A172 (cell line): ENCODE data around the gene C10orf53. TPM values are rescaled to one million over a fixed set of nuclear protein-coding genes. Genes with fewer than 3 reads are reported as not detected.

Experiments used
- DNase-seq: peaks from one replicate; pipeline ENCODE4 v3.0.0-alpha.2; 2015; ENCODE audit warnings: low spot score
- total RNA-seq: library from RNA; depleted of rRNA; stranded (reverse); fragments of >200 nt; shearing (Covaris generic); gene quantifications from 2 replicates; pipeline ENCODE4 v1.2.3, GENCODE V29; 2014; rRNA removed

C10orf53 gene, protein sequence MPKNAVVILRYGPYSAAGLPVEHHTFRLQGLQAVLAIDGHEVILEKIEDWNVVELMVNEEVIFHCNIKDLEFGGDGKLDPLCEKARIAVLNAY
- not detected in 2 replicates for total RNA-seq

DNA sequence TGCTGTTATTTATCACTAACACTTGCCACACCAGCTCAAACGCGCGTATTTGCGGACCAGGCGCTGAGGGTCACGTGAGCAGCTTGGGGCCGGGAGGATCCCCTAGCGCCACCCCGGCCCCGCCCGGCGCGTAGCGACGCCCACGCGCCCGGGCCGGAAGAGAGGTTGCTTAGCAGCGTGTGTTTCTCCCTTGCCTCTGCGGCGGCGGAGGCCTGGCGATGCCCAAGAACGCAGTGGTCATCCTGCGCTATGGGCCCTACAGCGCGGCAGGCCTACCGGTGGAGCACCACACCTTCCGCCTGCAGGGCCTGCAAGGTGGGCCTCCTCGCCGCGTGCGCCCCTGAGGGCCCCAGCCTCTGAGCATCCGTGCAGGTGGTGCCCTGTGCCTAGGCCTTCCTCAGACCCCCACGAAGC lies at the start of gene C10orf53:
TSS of gene C10orf53 (plus strand) at position 172 of the 414 bp plus-strand sequence. CDS start at position 219, 47 bp downstream.
- DNase-seq = no peak

DNA sequence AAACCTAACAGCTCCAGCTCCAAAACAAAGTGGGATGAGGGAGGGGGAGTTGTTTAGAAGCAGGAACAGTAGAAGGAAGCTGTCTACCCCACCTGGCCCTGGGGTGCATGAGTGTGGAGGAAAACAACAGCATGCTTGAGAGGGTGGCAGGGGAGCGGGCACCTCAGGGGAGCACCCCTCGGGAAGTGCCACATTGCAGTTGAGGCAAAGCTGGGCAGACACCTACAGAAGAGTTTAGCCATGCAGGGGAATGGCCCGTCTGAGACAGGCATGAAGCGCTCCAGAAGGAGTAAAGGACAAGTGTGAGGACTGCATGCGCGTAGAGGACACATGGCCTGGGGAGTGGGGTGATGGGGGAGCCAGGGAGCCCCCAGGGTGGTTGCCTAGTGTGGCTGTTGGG lies 47.5 kb upstream of the C10orf53 start:
- no peak for DNase-seq

DNA sequence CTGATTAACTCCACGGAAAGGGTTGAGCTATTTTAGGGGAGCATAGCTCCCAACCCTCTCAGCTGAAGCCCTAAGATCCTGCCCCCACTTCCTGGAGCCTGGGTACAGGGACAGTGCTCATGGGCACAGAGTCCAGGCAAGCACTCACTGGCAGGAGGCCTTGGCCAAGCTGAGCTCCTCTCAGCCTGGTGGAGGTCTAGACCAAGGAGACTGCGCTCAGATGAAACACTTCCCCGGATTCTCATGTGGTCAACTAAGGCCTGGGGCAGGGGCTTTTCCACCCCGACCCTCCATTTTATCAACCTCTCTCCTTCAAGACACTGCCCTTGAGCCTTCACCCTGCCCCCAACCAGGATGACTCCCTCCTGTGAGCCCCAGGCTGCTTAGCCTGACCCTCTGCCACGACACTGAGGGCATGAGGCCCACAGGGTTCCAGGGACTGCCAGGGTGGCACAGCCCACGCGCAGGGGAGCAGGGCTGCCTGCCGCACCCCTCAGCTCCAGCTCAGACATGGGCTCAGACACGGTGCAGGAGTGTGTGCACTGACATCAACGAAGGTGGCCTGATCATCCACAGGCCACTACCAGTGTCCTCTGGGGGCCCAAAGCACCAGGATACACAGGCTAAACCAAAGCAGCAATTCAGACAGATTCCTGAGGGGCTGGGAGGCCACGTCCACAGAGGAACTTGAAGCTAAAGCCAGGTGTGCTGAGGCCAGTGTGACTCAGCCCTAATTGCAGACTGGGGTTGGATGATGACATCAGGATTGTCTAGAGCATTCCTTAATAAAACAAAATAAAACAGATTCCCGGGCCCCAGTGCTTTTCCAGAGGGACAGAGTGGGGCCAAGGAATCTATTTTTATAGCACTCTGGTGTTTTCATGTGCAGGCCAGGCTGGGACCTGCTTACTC lies 46.8 kb upstream of the C10orf53 start:
- peak; percentile 24 for DNase-seq

DNA sequence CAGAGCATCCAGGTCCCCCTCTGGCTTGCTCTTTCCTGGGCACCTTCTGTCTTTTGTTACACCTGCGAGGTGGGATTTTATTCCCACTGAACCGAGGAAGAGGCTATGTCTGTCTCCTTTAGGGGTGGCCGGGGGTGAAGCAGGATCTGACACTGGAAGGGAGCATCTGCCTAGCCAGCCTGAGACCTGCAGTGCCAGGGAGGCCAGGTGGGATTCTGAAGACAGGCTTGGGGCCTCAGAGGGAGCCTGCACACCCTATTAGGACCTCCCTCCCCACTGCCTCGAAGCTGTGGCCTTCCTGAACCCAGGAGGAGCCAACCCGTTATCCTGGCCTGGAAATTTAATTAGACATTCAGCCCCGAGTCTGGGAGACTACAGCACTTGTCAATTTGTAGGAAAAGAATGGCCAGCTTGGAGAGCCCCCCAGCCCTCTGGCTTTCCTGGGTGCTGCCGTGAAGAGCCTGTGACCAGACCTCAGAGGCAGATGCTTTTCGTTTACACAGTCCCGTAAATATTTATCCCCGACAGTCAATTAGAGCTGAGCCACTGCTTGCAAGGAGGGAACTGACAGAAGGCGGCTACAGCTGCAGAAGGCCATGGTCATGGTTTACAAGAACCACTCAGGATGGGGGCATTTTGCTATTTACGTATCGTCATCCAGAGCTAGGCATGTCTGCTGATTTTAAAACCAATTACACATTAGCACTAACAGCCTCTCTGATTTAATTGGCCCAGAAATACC lies 46.0 kb upstream of the C10orf53 start:
- DNase-seq = no peak

DNA sequence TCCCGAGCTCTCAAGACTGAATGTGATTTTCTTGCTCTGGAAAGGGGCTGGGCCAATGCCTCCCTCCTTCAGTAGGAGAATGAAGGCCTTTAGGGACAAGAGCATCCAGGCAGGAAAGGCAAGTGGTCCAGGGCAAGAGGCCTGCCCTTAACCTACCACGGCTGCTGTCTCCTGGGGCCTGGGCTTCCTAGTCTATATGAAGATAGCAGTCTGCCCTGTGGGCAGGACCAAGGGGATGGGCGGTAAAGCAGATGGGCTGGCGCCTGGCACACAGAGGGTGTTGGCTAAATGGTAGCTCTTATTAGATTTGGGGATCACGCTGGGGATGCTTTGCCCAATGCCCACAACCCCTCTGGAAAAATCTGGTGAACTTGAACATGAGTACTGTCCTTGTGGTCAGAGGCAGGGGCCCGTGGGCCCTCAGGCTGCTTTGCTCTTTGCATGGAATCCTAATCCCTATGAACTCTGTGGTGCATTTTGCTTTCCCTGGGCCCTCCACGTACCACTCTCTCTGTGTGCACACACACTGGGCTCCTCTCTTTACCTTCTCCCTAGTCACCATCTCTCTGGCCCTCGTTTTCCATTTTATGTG lies 45.3 kb upstream of the C10orf53 start:
- no peak for DNase-seq

DNA sequence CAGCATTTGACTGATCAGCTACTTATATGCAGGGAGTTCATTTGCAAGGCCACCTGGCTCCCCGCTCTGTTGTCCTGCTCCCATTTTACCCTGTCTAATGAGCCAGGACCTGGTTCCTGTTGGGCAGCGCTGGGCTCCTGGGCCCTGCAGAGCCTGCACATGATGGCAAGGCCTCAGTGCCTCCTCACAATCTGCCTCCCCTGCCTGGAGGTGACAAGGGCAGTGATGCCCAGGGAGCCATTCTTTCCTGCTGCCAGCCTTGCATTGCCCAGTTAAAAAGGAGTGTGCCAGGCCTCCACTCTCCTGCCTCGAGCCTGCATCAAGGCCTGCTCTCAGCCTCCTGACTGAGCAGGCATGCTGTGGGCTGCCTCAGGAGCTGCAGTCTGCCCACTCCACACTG lies 37.1 kb upstream of the C10orf53 start:
- DNase-seq = no peak

DNA sequence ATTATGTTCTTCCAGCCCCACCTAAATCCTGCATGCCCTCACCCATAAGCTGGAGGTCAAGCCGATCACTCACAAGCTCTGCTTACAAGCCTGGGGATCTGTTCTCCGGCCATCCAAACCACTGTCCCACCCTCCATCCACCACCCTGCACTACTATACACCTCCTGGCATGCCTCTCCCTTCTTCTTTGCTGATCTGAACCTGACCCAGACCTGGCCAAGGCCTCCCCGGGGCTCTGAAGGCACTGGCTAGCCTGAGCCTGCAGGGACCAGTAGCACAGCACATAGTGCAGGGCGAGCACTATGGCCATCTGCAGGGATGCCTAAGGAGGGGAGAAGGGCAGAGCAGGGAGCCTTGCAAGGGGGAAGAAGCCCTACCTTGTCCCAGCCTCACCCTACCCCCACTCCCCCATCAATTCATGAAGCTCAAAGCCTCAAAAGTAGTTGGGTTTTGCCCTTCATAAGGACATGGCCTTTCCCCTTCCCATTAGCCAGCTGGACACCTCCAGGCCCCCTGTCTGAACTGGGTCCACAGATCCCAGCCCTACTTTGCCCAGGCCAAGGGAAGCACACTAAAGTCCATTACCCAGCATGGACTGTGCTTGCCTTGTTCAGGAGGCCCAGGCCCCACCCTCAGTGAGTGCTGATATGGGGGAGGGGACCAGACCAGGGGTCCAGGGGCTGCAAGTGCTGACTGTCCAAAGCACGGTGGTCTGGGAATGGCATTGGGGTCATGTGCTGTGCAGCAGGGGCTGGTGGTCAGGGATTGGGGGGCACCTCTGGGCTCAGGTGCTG lies 36.0 kb upstream of the C10orf53 start:
- no peak for DNase-seq

DNA sequence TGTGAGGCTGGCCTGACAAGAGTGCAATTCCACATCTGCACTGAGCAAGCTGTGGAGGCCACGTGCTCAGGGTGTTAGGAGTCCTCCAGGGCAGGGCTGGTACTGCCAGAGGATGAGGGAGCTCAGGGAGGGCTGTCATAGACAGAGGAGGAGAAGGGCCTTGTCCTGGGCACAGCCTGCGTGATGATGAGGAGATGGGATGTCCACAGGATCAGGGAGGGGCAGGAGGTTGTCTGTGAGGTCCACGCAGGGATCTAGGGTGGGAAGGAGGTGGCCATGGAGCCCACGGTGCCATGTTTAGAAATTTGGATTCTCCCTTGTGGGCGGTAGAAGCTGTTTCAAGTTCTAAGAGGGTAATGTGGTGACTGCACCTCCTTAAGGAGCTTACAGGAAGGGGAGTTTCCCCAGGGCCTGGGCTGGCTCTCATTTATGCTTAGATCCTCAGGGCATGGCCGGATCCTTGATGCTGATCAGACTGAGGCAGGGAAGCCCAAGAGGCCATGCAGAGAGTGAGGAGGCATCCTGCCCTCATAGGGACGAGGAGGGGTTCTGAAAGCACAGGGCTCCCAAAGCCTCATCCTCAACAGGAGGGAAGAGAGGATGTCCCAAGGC lies 35.3 kb upstream of the C10orf53 start:
- no peak for DNase-seq

DNA sequence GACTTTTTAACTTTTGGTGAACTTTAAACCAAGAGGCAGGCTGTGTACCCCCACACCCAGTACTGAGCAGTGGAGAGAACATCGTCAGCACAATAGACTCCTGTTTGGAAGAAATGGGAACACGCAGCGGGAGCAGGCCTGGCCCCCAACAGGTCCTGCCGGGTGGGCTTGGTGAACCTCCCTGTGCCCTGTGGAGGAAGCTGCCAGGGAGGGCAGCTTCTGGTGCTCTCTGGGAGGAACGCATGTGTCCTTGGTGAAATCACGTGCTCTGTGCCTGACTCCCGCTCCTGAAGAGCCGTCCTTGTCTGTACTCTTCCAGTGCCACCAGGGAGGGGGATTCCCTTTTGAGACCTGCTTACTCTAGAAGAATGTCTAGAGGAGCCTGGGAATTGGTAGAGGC lies 34.0 kb upstream of the C10orf53 start:
- no peak for DNase-seq

DNA sequence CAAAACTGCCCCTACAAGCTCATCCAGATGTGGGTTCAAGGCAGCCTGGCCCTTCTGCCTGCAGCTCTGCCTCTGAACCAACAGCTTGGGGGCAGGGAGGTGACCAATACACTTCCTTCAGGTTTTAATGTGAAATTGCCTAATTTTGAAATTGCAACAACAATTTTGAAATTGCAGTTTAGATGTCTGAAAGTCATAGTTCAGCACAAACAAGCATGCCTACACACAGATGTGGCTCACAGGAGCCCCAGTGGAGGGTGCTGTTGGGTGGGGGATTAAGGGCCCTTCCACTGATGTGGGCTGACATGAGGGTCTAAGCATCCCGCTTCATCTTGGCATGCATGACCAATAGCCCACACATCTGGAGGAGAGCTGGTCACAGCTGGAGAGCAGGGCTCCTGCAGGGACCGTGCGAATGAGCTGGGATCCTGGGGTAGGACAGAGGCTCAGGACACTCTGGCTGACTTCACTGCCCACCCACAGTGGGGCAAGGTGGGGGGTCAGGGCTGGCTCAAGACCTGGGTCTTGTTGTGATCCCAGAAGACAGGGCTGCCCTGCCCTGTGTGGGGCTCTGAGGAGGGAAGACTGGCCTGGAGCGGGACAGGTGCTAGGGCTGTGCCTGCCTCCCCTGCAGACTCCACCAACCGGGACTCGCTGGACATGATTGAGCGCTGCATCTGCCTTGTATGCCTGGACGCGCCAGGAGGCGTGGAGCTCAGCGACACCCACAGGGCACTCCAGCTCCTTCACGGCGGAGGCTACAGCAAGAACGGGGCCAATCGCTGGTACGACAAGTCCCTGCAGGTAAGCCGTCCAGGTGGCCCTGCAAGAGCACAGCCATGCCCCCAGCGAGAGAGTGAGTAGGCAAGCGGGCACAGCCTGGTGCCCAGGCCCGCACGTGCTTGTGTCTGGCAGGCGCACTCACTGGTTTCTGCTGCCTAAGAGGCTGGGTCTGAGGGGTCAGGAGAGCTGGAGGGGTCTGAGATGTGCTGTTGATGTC lies 33.3 kb upstream of the C10orf53 start:
- DNase-seq = no peak

DNA sequence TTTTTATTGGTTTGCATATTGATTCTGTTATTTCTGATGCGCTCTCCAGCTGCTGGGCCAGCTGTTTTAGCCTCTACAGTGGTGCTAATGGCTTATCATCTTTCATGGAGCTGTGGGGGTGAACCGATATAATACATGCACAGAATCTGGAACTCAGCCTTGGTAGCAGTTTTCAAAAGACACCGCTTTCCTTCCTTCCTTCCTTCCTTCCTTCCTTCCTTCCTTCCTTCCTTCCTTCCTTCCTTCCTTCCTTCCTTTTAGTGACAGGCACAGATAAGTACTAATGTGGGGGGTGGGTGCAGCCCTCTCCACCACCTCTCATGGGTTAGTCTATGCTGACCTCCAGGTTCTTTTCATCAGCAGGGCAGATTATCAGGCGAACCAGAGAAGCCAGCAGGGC lies 31.9 kb upstream of the C10orf53 start:
- no peak for DNase-seq

DNA sequence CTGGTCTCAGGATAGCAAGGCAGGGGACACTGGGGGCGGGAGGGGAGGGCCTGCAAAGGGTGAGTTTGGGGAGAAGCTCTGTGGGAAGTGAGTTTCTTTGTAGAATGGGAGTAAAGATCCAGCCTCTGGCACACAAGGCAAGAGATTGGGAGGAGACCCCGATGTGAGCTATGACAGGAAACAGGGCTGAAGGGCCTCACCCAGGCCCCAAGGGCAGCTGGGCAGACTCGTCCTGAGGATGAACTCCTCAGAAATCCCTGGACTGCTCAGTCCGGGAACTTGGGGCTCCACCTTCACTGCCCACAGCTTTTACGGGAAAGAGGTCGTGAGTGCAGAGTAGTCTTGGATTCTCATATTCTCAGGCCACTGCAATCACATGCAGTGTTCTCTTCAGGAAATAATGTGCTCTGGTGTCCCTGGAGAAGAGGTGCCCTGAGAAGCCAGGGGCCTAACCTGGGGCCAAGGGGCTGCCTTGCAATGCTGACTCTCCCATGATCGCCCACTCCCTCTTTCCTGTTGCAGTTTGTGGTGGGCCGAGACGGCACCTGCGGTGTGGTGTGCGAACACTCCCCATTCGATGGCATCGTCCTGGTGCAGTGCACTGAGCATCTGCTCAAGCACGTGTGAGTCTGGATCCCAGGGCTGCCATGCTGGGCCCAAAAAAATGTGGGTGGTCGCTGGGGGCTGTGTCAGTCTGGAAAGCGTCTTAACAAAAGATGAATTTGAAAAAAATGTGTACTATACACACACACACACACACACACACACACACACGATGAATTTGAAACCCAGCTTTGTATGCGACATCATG lies 31.3 kb upstream of the C10orf53 start:
- DNase-seq = no peak

DNA sequence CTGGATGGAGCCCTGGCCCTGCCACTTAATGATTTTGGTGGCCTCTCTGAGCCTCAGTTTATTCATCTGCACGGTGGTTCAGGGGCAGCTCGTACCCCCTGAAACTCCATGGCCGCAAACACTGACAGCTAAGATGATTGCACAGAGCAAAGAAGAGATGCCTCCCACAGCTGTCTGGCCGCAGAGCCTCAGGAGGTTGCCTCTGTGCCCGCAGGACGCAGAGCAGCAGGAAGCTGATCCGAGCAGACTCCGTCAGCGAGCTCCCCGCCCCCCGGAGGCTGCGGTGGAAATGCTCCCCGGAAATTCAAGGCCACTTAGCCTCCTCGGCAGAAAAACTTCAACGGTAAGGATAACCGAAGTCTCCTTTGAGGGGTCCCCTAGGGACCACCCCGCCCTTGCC lies 30.2 kb upstream of the C10orf53 start:
- no peak for DNase-seq

DNA sequence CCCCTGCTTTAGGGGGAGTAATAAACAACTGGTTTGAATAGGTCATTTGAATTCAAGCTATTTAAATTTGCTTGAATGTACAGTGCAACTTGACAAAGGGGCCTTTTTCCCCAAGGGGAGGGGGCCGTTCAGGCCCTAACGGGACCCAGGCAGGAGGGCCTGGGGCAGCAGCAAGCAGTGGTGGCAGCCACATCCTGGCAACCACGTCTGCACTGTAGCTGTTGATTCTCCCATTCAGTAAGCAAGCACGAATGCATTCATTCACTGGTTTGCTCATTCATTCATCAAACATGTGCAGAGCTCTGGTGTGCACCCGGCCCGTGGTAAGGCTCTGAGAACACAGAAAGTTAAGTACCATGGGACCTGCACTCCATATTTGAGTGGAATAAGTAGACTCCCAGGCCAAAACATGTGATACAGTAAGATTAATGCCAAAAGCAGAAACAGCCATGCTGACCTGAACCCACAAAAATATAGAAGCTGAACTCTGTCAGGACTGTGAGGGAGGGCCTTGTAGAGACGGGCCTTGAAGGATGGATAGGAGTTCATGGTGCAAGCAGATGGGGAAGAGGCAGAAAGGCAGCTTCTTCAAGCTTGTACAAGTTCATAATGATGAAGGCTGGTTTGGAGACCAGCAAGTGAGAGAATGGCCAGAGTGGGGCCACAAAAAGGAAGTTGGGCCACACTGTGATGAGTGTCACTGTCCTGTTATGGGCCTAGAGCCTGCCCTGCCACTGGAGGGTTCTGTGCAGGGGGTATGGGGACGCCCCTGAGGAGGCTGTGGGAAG lies 29.3 kb upstream of the C10orf53 start:
- no peak for DNase-seq

DNA sequence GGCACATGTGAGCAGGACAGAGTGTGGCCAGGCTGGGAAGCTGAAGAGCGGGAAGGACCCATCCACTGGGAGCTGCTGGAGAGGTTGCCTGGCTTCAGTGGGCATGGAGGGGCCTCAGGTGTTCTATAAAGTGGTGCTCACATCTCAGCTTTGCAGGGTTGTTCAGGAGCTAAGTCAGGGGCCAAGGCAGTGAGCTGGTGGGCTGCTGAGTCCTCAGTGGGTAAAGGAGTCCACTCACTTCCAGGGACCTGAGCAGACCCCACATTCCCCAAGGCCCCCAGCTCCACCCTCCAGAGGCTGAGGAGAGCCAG lies 28.8 kb upstream of the C10orf53 start:
- DNase-seq = no peak

DNA sequence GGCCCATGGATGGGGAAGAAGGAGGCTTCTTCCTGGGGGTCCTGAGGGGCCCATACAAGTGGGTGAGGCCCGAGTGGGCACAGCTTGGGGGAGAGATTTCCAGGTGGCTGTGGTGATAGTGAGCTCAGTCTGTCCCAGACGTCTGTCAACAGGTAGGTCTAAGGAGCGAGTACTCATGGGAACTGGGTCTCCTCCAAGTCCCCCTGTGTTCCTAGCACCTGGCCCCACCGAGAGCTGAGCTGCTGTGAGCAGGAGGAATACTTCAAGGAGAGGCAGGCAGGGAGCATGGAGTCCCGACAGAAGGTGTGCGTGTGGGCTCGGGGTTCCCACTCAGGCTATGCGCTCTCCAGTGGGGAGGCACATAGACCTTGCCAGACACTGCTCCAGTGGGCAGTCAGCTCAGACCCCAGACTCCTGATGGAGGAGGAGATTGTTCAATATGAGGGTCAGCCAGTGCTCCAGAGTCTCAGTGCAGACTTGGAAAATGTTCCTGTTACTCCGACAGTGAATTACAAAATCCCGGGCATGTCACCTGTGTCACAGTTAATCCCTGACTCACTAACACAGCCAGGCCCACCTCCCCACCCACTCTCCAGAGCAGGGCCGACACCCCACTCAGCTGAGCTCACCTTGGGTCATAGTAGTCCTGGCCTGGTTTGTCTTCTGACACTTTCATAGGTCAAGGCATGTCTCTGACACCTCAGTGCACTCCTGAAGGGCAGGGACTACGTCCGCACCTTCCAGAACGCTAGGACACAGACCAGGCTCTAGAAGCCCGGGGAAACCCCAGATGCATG lies 28.2 kb upstream of the C10orf53 start:
- no peak for DNase-seq

DNA sequence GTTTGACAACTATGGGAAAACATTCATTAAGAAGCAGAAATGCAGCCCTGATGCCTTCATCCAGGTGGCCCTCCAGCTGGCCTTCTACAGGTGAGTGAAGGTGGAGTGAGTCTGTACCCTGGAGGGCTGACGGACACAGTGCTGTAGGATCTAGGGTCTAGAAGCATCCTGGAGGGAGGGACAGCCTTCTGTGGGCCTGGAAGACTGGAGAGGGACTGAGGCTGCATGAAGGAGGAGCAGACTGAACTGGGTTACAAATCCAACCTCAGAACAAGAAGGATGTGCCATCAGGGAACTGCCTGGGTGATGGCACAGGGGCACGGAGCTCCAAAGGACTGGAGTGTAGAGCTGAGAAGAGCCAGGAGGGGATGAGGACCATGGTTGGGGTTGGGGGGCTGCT lies 27.5 kb upstream of the C10orf53 start:
- no peak for DNase-seq
